GM12878 (cell line): Measurements from ENCODE around the gene MAOA. TPM values are rescaled to one million over a fixed set of nuclear protein-coding genes. Genes with fewer than 3 reads are reported as not detected.

Source experiments
- ATAC-seq: fragments of 200-7000 bp; cut with Tn5 transposase; 3 replicates; pipeline ENCODE4 v1.9.1; 2020; ENCODE audit warnings: mild to moderate bottlenecking, moderate library complexity
- BruUV-seq: library from RNA; stranded (reverse); fragments of 400-500 nt; replicated peaks from 2 replicates; lab custom pipeline; 2021; lab: Mats Ljungman, UMichigan
- CTCF ChIA-PET: fragments of 300-600 bp; sonication (Branson Sonifier 250); formaldehyde crosslinking; extraction: SDS; loops from one replicate; lab custom pipeline; 2021; ENCODE audit warnings: inconsistent platforms; lab: Yijun Ruan, JAX
- POLR2A ChIA-PET: fragments of 350-600 bp; formaldehyde crosslinking; extraction: SDS; loops from one replicate; lab custom pipeline; 2021; ENCODE audit warnings: inconsistent platforms; lab: Charles Lee
- RAD21 ChIA-PET: fragments of 300-600 bp; sonication (Branson Sonifier 250); formaldehyde crosslinking; loops from one replicate; lab custom pipeline; 2023; ENCODE audit warnings: antibody characterized with exemption; ENCODE audit not compliant: unreplicated experiment; lab: Charles Lee
- SMC1A ChIA-PET: fragments of 300-600 bp; sonication (Branson Sonifier 250); formaldehyde crosslinking; loops from one replicate; lab custom pipeline; 2023; ENCODE audit not compliant: unreplicated experiment, uncharacterized antibody; lab: Charles Lee
- DNase-seq: peaks from one replicate; pipeline ENCODE4 v3.0.0-alpha.2; 2011; ENCODE audit warnings: low read depth, low spot score
- FAIRE-seq: peaks from 3 replicates; lab custom pipeline; 2011; peaks lifted over from hg19 to GRCh38; lab: Jason Lieb, UNC
- H2AFZ ChIP-seq: 2 replicates; pipeline ENCODE4 v1.6.0; 2011; ENCODE audit warnings: low read depth, low read length, control low read depth; ENCODE audit not compliant: control insufficient read depth
- H3K27ac ChIP-seq: 2 replicates; pipeline ENCODE4 v1.5.1; 2011; ENCODE audit warnings: control low read depth; ENCODE audit not compliant: control insufficient read depth, insufficient read depth
- H3K27me3 ChIP-seq, 2 experiments: replicated peaks in 1 of 2; 2 replicates each; pipeline versions ENCODE4 v1.6.0 to v1.6.1; 2011; ENCODE audit warnings: low read length in 1 of 2; ENCODE audit not compliant: control insufficient read depth in 2 of 2, insufficient read depth in 2 of 2
- H3K36me3 ChIP-seq, 2 experiments: 2 replicates each; pipeline ENCODE4 v1.5.1; 2011; ENCODE audit warnings: low read length in 1 of 2; ENCODE audit not compliant: control insufficient read depth in 2 of 2, insufficient read depth in 2 of 2
- H3K4me1 ChIP-seq: 2 replicates; pipeline ENCODE4 v1.6.1; 2011; ENCODE audit warnings: mild to moderate bottlenecking, low read length, moderate library complexity, mixed read lengths; ENCODE audit not compliant: control insufficient read depth, insufficient read depth
- H3K4me2 ChIP-seq: 2 replicates; pipeline ENCODE4 v1.6.0; 2011; ENCODE audit warnings: control low read depth; ENCODE audit not compliant: control insufficient read depth, insufficient read depth
- H3K4me3 ChIP-seq: fragments of 200-600 bp; sonication (generic); 2 replicates; pipeline ENCODE4 v1.5.1; 2016
- H3K79me2 ChIP-seq: 2 replicates; pipeline ENCODE4 v1.6.0; 2011; ENCODE audit warnings: low read length; ENCODE audit not compliant: control insufficient read depth, insufficient read depth
- H3K9ac ChIP-seq: 2 replicates; pipeline ENCODE4 v1.8.0; 2011; ENCODE audit warnings: low read length, control low read depth, mixed read lengths; ENCODE audit not compliant: control insufficient read depth, insufficient read depth
- H3K9me3 ChIP-seq: replicated peaks from 3 replicates; pipeline ENCODE4 v1.5.1; 2011; ENCODE audit warnings: mild to moderate bottlenecking, low read length; ENCODE audit not compliant: control insufficient read depth, insufficient read depth
- H4K20me1 ChIP-seq: 2 replicates; pipeline ENCODE4 v1.6.0; 2011; ENCODE audit not compliant: control insufficient read depth, insufficient read depth
- CHD1 ChIP-seq: IDR thresholded peaks from 2 replicates; pipeline ENCODE4 v1.6.1; 2012; ENCODE audit warnings: low read depth, low read length, improper control_type of control experiment
- JUNB ChIP-seq: IDR thresholded peaks from 2 replicates; pipeline ENCODE4 v1.6.1; 2016; ENCODE audit warnings: antibody characterized with exemption, mild to moderate bottlenecking
- NFIC ChIP-seq: IDR thresholded peaks from 2 replicates; pipeline ENCODE4 v1.6.1; 2012; ENCODE audit warnings: low read depth, mild to moderate bottlenecking, inconsistent platforms, low read length, moderate library complexity
- STAT3 ChIP-seq: IDR thresholded peaks from 2 replicates; pipeline ENCODE4 v1.6.1; 2011; ENCODE audit warnings: low read depth, low read length, improper control_type of control experiment
- ZNF24 ChIP-seq: fragments of 450-650 bp; IDR thresholded peaks from 2 replicates; pipeline ENCODE4 v1.6.1; 2017; ENCODE audit warnings: antibody characterized with exemption, mild to moderate bottlenecking
- ZNF622 ChIP-seq: fragments of 450-650 bp; IDR thresholded peaks from 2 replicates; pipeline ENCODE4 v1.6.1; 2017; ENCODE audit warnings: mild to moderate bottlenecking, inconsistent platforms
- WGBS: methylation state at CpG from one replicate; pipeline ENCODE4 v1.1.6; 2016; ENCODE audit warnings: low lambda C conversion rate; ENCODE audit not compliant: insufficient replicate concordance, insufficient coverage; ENCODE audit errors: missing lambda C conversion rate; 5-methylcytosine and 5-hydroxymethylcytosine counted together
- in situ Hi-C: fragments of 300-500 bp; cut with MboI; formaldehyde crosslinking; loops from 9 replicates; pipeline ENCODE4 v1.14.3; 2018; ENCODE audit warnings: mixed read lengths
- intact Hi-C: fragments of 100-400 bp; cut with micrococcal nuclease; formaldehyde crosslinking; loops from one replicate; pipeline ENCODE4 v1.14.2; 2022; ENCODE audit not compliant: unreplicated experiment
- polyA plus RNA-seq, 11 experiments: library from polyadenylated mRNA; depleted of rRNA in 4 of 11; unstranded in 6 of 11; stranded (reverse) in 5 of 11; fragments of >200 nt; fragmentation: Nextera tagmentation in 4 of 11; fragmentation: Illumina TruSeq in 1 of 11; extraction: Ambion mirVana in 4 of 11; extraction: Trizol in 1 of 11; gene quantifications; 1 replicate in 1 of 11; 2 replicates in 10 of 11; pipeline versions ENCODE4 v1.2.1 to v1.2.3, GENCODE V29; 2011 to 2016; ENCODE audit warnings: inconsistent platforms in 2 of 11, missing spikeins in 2 of 11, low read depth in 1 of 11
- total RNA-seq, 4 experiments: library from RNA; depleted of rRNA in 3 of 4; stranded (reverse); fragments of >200 nt in 3 of 4; fragmentation: Illumina TruSeq in 1 of 4; extraction: Trizol in 1 of 4; gene quantifications; 2 replicates each; pipeline versions ENCODE4 v1.2.1 to v1.2.3, GENCODE V29; 2013 to 2021
- TF ChIP-seq, protein P1 (sequence below): IDR thresholded peaks from 2 replicates; pipeline ENCODE4 v1.6.1; 2012; ENCODE audit warnings: low read depth, low read length, improper control_type of control experiment

Gene MAOA
- total and polyA plus RNA-seq, 10 of the 15 experiments (the other 5 are each of a cell fraction or from before 2014, with no cell fraction given), result 0.02 to 0.51 (median 0.08) TPM; not detected in 7

GRCh38 chrX:43735534-43735933 lies 79.4 kb downstream of the MAOA start:
- no peak for ATAC-seq

DNA sequence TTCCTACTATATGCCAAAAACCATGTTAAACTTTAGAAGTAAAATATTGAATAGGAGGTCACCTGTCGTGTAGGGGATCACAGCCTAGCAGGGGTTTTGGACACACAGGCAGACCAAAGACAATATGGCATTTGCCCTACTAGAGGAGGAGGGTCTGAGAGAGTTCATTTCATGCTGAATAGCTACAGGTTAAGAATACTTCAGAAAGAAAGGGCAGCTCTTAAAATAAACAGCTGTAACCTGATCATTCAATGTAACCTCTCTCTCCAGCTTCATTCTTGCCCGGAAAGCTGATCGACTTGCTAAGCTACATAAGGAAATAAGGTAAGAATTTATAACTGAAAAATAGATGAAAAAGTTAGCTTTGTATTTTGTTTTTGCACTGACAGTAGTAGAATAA lies 79.9 kb downstream of the MAOA start:
- RAD21 ChIA-PET, result no interaction called here
- POLR2A ChIA-PET, result no interaction called here
- Histone ChIP-seq H3K9ac (no peak overlapping the region), H3K36me3 (no peaks in the 10 kb centered on the region), H3K27me3 (no peaks in the 10 kb centered on the region), H3K27ac (no peak overlapping the region), H3K4me1 (no peaks in the 10 kb centered on the region), H3K9me3 (no peaks in the 10 kb centered on the region), H3K79me2 (no peaks in the 10 kb centered on the region), H3K4me2 (no peak overlapping the region), H2AFZ (no peak overlapping the region), H3K4me3 (no peak overlapping the region), H4K20me1 (no peaks in the 10 kb centered on the region)
- no peak for DNase-seq
- BruUV-seq, result no TSS peak
- intact Hi-C loops (no loop called here), in situ Hi-C loops (no loop called here)
- SMC1A ChIA-PET, result no interaction called here
- no peak for FAIRE-seq
- no peak for ATAC-seq
- 27% methylated on average over 3 of the region's 3 CpGs for WGBS
- CTCF ChIA-PET, result interaction anchor here (1.8 kb wide), 1 partner anchor 176 kb away, joined by 7 read pairs; no protein-coding TSS in a partner anchor
- TF ChIP-seq ZNF24, result no peak

More at GRCh38 chrX:43735534-43735933, 79.4 kb downstream of the MAOA start:
- POLR2A ChIA-PET, result no interaction called here
- no peak overlapping the region for H3K9ac ChIP-seq
- H3K27me3 ChIP-seq, result no peaks in the 10 kb centered on the region
- in situ Hi-C loops, result no loop called here
- no peaks in the 10 kb centered on the region for H3K9me3 ChIP-seq
- CTCF ChIA-PET, result interaction anchor here (1.1 kb wide), 1 partner anchor 10 kb away, joined by 4 read pairs; no protein-coding TSS in a partner anchor
- DNase-seq (no peak), FAIRE-seq (no peak)
- H4K20me1 ChIP-seq, result no peaks in the 10 kb centered on the region
- no peaks in the 10 kb centered on the region for H3K36me3 ChIP-seq
- no peaks in the 10 kb centered on the region for H3K4me1 ChIP-seq
- BruUV-seq, result no TSS peak
- H3K79me2 ChIP-seq, result no peaks in the 10 kb centered on the region
- SMC1A ChIA-PET, result no interaction called here
- H3K4me3 ChIP-seq, result no peak overlapping the region
- H3K4me2 ChIP-seq, result no peak overlapping the region
- H3K27ac ChIP-seq, result no peak overlapping the region
- intact Hi-C loops, result no loop called here
- TF ChIP-seq, protein P1, sequence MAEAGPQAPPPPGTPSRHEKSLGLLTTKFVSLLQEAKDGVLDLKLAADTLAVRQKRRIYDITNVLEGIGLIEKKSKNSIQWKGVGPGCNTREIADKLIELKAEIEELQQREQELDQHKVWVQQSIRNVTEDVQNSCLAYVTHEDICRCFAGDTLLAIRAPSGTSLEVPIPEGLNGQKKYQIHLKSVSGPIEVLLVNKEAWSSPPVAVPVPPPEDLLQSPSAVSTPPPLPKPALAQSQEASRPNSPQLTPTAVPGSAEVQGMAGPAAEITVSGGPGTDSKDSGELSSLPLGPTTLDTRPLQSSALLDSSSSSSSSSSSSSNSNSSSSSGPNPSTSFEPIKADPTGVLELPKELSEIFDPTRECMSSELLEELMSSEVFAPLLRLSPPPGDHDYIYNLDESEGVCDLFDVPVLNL, result no peak
- TF ChIP-seq ZNF622 (no peak), STAT3 (no peak), CHD1 (no peak), NFIC (no peak), JUNB (no peak)
- RAD21 ChIA-PET, result no interaction called here
- H2AFZ ChIP-seq, result no peak overlapping the region
- WGBS, result 13% methylated on average over 6 of the region's 6 CpGs
